ENCODE results near the gene SLC44A3. TPM values are rescaled to one million over a fixed set of nuclear protein-coding genes. Genes with fewer than 3 reads are reported as not detected.

The SLC44A3 gene
- total RNA-seq, 1 experiment from 2014 or later, result 1.5 TPM

GRCh38 chr1:94905207-94905606, 85.0 kb downstream of the SLC44A3 start:
- no peak for DNase-seq (ENCODE audit: low read depth)

GRCh38 chr1:94906382-94906781, 86.2 kb downstream of the SLC44A3 start:
- DNase-seq (ENCODE audit: low read depth), result no peak

GRCh38 chr1:94907136-94907535, 87.0 kb downstream of the SLC44A3 start:
- DNase-seq (ENCODE audit: low read depth), result no peak

GRCh38 chr1:94908190-94908589, 88.0 kb downstream of the SLC44A3 start:
- DNase-seq (ENCODE audit: low read depth), result no peak

GRCh38 chr1:94908965-94909364, 88.8 kb downstream of the SLC44A3 start:
- no peak for DNase-seq (ENCODE audit: low read depth)

- no peak for DNase-seq (ENCODE audit: low read depth)
Measured at GRCh38 chr1:94909486-94909885, 89.3 kb downstream of the SLC44A3 start.

GRCh38 chr1:94912263-94913184, 92.4 kb downstream of the SLC44A3 start:
- no peak for DNase-seq (ENCODE audit: low read depth)

GRCh38 chr1:94917251-94917650, 97.1 kb downstream of the SLC44A3 start:
- DNase-seq (ENCODE audit: low read depth), result no peak

- DNase-seq (ENCODE audit: low read depth), result no peak
Measured at GRCh38 chr1:94919241-94920030, 99.3 kb downstream of the SLC44A3 start.

GRCh38 chr1:94920061-94920460, 99.9 kb downstream of the SLC44A3 start:
- no peak for DNase-seq (ENCODE audit: low read depth)

- DNase-seq (ENCODE audit: low read depth), result no peak
Measured at GRCh38 chr1:94921977-94922376, 101.8 kb downstream of the SLC44A3 start.

- DNase-seq (ENCODE audit: low read depth), result peak; percentile 53
Measured at GRCh38 chr1:94922761-94923331, 102.7 kb downstream of the SLC44A3 start.

- DNase-seq (ENCODE audit: low read depth), result no peak
Measured at GRCh38 chr1:94925004-94925403, 104.8 kb downstream of the SLC44A3 start.

GRCh38 chr1:94925561-94926125, 105.5 kb downstream of the SLC44A3 start:
- peak; percentile 90 for DNase-seq (ENCODE audit: low read depth)

- peak; percentile 52 for DNase-seq (ENCODE audit: low read depth)
Measured at GRCh38 chr1:94926126-94926914, 106.2 kb downstream of the SLC44A3 start.

GRCh38 chr1:94926915-94927404, 106.8 kb downstream of the SLC44A3 start, which contains the start of gene CNN3:
TSS of gene CNN3 (minus strand) at chr1:94927110. CDS start at chr1:94926894, 216 bp downstream.
- peak; percentile 94 for DNase-seq (ENCODE audit: low read depth)

- peak; percentile 73 for DNase-seq (ENCODE audit: low read depth)
Measured at GRCh38 chr1:94927405-94928175, 107.4 kb downstream of the SLC44A3 start.

- DNase-seq (ENCODE audit: low read depth), result no peak
Measured at GRCh38 chr1:94928293-94928939, 108.3 kb downstream of the SLC44A3 start.

Measured in LHCN-M2 (cell line).